ENCODE results near the gene CLBA1.
A peak's percentile ranks its signal among the peaks of the same experiment; 100 is the strongest.

CLBA1 gene
- long read RNA-seq, partial matches to known transcripts, result 2 of 14 reads
- long read RNA-seq, other reads (novel, unspliced or antisense), result 10 of 14 reads

- peak within 1 kb of the TSS; percentile 82 for H3K4me3 ChIP-seq (replicated peaks; ENCODE audit: insufficient read depth, low read length)
- H3K27me3 ChIP-seq (ENCODE audit: insufficient read depth, poor library complexity, severe bottlenecking), result no peaks in the 10 kb centered on the region
- DNase-seq (ENCODE audit: low read depth in 1 of 2, low spot score in 1 of 2), result peak; percentile 84 to 86
- peak within 1 kb of the TSS; percentile 48 for H3K27ac ChIP-seq (replicated peaks)
- TF ChIP-seq CTCF (IDR thresholded peaks at IDR 0.05; ENCODE audit: insufficient read depth, low read length) (no peak), POLR2AphosphoS5 (IDR thresholded peaks at IDR 0.05; ENCODE audit: low read depth) (no peak), GABPA (IDR thresholded peaks at IDR 0.05; ENCODE audit: low read depth) (no peak), SPI1 (IDR thresholded peaks at IDR 0.05; ENCODE audit: borderline replicate concordance, low read depth) (no peak), REST (IDR thresholded peaks at IDR 0.05; ENCODE audit: insufficient replicate concordance, low read depth) (no peak)
These were observed at the start of gene CLBA1 for GRCh38 chr14:104985675-104986486. TSS of gene CLBA1 (plus strand) at chr14:104985788. CDS start at chr14:104986432, 644 bp downstream.

- no peak for DNase-seq (ENCODE audit: low read depth in 1 of 2, low spot score in 1 of 2)
- Histone ChIP-seq H3K27ac (replicated peaks) (no peak overlapping the region), H3K27me3 (ENCODE audit: insufficient read depth, poor library complexity, severe bottlenecking) (peaks cover 26% of the 10 kb centered on the region), H3K4me3 (replicated peaks; ENCODE audit: insufficient read depth, low read length) (no peak overlapping the region)
- TF ChIP-seq CTCF (IDR thresholded peaks at IDR 0.05; ENCODE audit: insufficient read depth, low read length) (no peak), GABPA (IDR thresholded peaks at IDR 0.05; ENCODE audit: low read depth) (no peak)
These were observed 49.6 kb upstream of the CLBA1 start for GRCh38 chr14:104935955-104936354.

- H3K27me3 ChIP-seq (ENCODE audit: insufficient read depth, poor library complexity, severe bottlenecking), result peaks cover 26% of the 10 kb centered on the region
- no peak for TF ChIP-seq SPI1 (IDR thresholded peaks at IDR 0.05; ENCODE audit: borderline replicate concordance, low read depth)
- TF ChIP-seq REST (IDR thresholded peaks at IDR 0.05; ENCODE audit: insufficient replicate concordance, low read depth), result no peak
- TF ChIP-seq POLR2AphosphoS5 (IDR thresholded peaks at IDR 0.05; ENCODE audit: low read depth), result no peak
- no peak for TF ChIP-seq GABPA (IDR thresholded peaks at IDR 0.05; ENCODE audit: low read depth)
- no peak for TF ChIP-seq CTCF (IDR thresholded peaks at IDR 0.05; ENCODE audit: insufficient read depth, low read length)
- H3K4me3 ChIP-seq (replicated peaks; ENCODE audit: insufficient read depth, low read length), result no peak overlapping the region
- H3K27ac ChIP-seq (replicated peaks), result no peak overlapping the region
- DNase-seq (ENCODE audit: low read depth in 1 of 2, low spot score in 1 of 2), result no peak
These were observed 49.0 kb upstream of the CLBA1 start for GRCh38 chr14:104936361-104937155.

Data from HL-60 (cell line).